SH-SY5Y (cell line): ENCODE measurements around the gene CXXC5.

Source experiments
- GATA2 ChIP-seq: IDR thresholded peaks from 2 replicates; pipeline ENCODE4 v1.6.1; 2011; ENCODE audit warnings: mild to moderate bottlenecking, low read depth, low read length
- GATA3 ChIP-seq: IDR thresholded peaks from 2 replicates; pipeline ENCODE4 v1.6.1; 2011; ENCODE audit warnings: low read depth, mild to moderate bottlenecking, low read length, moderate library complexity

DNA sequence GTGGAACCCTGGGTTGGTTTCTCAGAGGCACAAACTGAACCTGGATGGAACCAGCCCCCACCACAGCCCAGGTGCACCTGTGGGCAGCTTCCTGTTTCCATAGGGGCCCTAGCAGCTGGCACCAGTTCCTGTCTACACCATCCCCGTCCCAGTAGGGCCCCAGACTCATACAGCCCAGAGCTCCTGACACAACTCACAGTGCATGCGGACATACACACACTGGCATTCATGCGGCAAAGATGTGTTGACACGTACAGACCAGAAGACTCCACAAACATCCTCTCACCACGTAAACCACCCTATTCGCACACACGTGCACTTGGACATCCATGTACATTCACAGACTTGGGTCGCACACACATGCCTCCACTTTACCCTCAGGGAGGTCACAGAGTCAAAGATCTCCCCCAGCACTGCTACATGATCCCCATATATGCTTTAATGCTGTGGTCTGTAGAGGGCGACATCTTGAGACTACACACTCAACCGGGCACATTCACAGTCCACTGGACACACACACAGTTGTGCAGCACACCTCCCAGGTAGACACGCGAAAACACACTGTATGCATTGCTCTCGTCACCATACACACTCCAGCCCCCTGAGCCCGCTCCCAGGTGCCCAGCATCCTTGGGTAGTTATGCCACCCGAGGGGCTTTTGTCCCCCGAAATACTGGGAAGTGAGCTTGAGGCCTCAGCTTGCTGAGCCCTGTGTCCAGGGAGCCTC is 22.4 kb downstream of the CXXC5 start:
- no peak for TF ChIP-seq GATA2
- TF ChIP-seq GATA3: no peak
